IPS DF 4.7 (cell line): ENCODE measurements around the gene PIP5K1A.
A peak's percentile ranks its signal among the peaks of the same experiment; 100 is the strongest.
"Not testable (repeated sequence)": the region's sequence is repeated elsewhere in the genome, so short reads cannot be mapped to it uniquely, and the experiment has no call there.

Source experiments
- DNase-seq: peaks from one replicate; pipeline ENCODE4 v3.0.0-alpha.2; 2013; ENCODE audit warnings: low spot score; ENCODE audit errors: extremely low read depth

Gene PIP5K1A

DNA sequence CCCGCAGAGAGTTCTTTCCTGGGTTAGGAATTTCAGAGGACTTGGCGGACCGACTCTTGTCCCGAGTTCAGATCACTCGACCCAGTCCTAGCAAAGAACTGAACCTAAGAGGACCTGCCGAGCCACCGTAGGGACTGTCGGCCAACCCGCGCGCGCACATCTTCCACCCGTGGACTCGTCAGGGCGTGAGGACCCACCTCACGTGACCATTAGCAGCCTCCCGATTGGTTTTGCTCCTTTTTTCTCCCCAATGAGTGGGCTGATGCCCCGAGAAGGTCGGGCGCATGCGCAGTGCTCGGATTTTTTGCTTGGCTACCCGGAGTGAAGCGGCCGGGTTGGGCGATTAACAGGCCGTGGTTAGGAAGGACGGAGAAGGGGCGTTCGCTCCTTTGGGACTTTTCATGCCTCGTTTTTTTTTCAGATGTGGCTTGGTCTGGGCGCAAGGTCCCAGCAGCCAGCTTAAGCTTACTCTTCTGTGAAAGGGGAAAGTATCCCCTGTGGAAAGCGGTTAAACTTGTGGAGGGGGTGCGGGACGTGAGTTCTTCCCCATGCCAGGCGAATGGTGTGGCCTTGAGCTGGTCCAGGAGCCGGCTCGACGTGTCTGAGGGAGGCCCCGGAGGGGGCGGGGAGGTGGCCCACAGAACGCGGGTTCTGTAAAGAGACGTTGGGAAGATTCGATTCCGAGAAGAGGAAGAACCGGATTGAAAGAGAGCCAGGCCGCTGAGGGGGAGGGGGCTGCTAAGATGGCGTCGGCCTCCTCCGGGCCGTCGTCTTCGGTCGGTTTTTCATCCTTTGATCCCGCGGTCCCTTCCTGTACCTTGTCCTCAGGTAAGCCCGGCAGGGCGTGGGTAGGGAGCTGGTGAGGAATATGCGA lies at the start of gene PIP5K1A:
TSS of gene PIP5K1A (plus strand) at position 299 of the 874 bp plus-strand sequence. CDS start at position 744, 445 bp downstream.
- DNase-seq: peak; percentile 86

DNA sequence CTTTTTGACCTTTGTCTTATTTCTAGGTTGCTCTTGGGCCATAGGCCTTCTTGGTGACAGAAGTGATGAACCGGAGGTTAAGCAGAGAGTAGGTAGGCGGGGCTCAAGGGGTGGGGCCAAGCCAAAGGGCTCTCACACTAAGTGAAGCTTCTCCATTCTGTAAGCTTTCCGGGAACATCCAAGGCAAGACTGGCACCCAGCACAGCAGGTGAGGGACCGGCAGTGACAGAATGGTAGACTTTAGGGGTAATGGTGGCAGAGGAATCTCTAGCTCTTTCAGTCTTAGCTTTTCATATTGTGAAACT lies 41.9 kb upstream of the PIP5K1A start, which contains the start of gene TNFAIP8L2:
TSS of gene TNFAIP8L2 (plus strand) at position 135 of the 305 bp plus-strand sequence. CDS start 2,049 bp downstream, outside the sequence.
- no peak for DNase-seq

- no peak for DNase-seq
Observed at GRCh38 chr1:151157067-151157531, 41.3 kb upstream of the PIP5K1A start.

DNA sequence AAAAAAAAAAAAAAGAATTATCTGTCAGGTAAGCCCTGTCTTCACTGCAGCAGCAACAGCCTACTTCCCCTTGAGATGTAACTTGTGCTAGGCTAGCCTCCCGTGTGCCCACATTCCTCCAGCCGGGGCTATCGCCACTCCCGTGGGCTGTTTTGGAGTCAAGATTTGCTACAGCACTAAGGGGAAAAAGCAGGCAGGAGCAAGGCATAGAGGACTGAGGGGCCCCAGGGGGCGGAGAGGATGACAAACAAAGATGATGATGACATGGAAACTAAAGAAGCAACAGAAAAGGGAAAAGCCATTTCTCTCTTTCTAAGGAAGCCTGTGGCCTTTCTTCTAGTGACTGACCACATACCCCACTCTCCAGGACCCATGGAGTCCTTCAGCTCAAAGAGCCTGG lies 40.0 kb upstream of the PIP5K1A start:
- no peak for DNase-seq

- no peak for DNase-seq
Observed at GRCh38 chr1:151158751-151159251, 39.6 kb upstream of the PIP5K1A start.

DNA sequence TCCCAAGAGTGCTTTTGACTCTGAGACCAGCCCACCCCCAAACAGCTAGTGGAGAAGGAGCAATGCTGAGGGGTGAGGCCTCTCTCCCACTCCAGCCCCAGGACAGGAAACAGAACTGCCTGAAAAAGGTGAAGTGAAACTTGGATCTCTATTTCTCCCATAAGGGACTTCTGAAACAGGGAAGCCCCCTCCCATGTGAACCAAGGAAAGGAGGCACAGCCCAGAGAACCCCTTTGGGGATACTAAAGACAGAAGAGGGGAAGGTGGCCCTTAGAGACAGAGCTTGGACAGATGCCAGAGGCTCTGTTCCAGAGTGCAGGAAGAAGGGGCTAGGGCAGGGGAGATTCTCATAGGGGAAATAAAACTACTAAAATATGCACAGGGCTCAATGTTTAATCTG lies 39.0 kb upstream of the PIP5K1A start:
- DNase-seq: no peak

DNA sequence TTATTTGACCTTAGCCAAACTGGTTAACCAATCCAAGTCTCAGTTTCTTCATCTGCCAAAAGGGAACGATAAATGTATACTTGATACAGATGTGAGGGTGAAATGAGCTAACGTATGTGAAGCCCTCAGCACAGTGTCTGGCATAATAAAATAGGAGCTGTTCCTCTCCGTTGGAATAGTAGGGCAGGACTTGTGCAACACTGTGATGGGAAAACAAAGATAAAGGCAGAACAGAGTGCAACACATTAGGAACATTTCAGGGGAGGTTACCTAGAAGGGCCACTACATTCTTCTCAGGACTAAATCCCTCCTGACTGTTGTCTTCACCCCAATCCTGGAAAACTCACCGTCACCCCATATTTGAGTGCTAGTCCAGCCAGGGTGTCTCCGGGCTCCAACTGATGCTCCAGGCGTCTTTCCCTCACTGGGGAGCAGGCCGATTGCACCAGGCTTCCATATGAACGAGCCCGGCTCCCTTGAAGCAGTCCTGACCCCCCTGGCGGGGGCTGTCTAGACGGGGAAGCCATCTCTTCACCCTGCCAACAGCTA lies 33.5 kb upstream of the PIP5K1A start:
- DNase-seq: no peak

- no peak for DNase-seq
Observed at GRCh38 chr1:151165281-151165737, 33.0 kb upstream of the PIP5K1A start.

GRCh38 chr1:151165738-151166504 lies 32.4 kb upstream of the PIP5K1A start, which contains the start of the genes LYSMD1 and SCNM1:
TSS of gene LYSMD1 (minus strand) at chr1:151165902. CDS start at chr1:151165258, 644 bp downstream.
TSS of gene SCNM1 (plus strand) at chr1:151166144. CDS start at chr1:151166153, 9 bp downstream.
- DNase-seq: peak; percentile 95

- no peak for DNase-seq
Observed at GRCh38 chr1:151166505-151166956, 31.8 kb upstream of the PIP5K1A start.

- DNase-seq: no peak
Observed at GRCh38 chr1:151167116-151167515, 31.2 kb upstream of the PIP5K1A start.

DNA sequence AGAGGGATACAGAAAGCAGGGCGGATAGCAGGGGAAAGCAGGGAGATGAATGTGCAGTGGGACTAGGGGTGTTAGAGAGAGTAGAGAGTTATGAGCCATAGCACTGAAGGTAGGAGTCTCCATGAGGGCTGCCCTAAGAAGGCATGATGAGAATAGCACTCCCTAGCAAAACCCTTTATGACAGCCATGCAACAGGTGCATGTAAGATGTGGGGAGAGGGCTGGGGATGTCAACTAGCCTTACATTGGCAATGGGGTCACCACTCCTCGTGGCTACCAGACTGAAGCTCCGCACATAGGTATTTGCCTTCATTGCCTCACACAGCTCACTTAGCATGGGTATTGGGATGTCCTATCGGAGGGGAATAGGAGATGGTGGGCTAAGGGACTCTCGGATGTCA lies 27.2 kb upstream of the PIP5K1A start:
- no peak for DNase-seq

DNA sequence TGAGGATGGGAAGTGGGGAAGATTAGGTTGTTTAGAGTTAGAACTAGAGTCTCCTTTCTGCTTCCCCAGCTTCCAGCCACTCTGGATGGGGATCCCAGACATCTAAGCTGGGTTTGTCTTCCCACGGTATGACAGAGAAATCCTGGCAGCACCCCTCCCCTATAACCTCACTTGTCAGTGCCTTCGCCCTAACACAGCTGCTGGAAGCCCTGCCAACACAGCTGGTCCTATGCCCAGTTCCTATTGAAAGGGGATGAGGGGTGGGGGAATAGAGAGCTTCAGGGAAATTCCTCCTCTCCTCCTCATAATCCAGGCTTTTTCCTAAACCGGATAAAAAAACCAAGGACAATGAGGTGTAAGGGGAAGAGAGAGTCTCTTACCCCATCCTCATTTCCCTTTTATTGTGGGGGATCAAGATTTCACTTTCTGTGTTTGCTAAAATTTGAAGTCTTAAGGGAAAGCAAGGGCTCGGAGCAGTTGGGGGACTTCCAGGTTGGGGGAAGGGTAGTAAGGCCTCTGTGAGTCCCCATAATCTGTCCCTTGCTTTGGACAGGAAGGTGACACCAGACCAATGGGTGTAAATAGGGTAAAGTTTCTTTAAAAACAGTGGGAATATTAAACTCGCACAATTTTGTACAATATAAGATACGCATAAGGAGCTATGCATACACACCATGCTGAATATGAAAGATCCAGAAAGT lies 23.2 kb upstream of the PIP5K1A start:
- DNase-seq: no peak

DNA sequence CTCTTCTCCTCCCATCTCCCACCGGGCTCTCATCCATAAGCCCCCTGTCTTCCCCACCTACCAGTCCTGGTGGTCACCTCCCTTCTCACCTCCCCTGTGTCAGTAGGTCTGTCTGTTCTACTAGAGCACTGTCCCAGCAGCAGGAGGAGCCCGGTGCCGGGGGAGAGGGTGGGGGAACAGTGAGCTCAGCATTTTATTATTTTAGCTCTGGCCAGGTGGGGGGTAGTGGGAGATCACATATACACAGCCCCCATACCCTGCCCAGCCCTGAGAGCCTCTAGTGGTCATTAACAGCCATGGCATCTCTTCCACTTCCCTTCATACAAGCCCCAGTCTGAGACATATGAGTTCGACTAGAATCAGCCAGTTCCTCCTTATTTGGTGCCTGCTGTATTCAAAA lies 22.5 kb upstream of the PIP5K1A start, which contains the start of gene TMOD4:
TSS of gene TMOD4 (minus strand) at position 119 of the 400 bp plus-strand sequence. CDS start 1,106 bp downstream, outside the sequence.
- DNase-seq: no peak

DNA sequence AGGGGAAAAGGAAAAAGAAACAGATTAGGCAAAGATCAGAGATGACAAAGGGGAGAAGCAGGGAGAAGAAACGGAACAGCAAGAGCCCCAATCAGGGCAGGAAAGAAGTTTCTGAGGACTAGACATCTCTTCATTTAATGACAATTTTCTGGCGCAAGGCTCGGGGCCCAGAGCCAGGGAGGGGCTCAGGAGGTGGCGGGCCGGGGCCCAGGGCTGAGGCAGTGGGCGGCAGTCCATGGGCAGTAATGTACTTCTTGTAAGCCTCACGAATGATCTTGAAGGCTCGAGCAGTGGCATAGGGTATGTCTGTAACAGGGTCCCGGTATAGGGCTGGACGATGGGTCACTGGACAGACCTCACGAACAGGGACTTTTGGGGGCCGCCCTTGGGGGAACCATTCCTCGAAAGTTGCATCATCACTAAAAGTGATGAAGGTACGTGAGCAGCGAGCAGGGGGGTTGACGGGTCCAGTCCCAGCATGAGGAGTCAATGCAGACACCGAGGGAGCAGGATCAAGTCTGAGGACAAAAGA lies 21.8 kb upstream of the PIP5K1A start:
- no peak for DNase-seq

DNA sequence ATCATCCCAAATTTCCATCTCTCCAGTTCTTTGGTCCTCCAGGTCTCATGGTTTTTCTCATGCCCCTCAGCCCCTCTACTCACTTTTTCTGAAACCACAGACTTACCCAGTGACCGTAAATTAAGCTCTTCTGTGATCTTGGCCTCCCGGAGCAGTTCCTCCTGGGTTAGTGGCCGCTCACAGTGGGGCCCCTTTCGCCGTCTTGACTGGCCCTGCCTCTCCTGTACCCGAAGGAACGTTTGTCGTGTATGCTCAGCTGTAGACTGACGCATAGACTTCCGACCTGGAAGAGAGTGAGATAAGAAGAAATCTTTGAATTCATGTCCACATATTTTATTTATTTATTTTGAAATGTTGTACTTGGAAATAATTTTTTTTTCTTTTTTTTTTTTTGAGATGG lies 14.1 kb upstream of the PIP5K1A start:
- DNase-seq: no peak

GRCh38 chr1:151187205-151187604 lies 11.1 kb upstream of the PIP5K1A start:
- DNase-seq: no peak

DNA sequence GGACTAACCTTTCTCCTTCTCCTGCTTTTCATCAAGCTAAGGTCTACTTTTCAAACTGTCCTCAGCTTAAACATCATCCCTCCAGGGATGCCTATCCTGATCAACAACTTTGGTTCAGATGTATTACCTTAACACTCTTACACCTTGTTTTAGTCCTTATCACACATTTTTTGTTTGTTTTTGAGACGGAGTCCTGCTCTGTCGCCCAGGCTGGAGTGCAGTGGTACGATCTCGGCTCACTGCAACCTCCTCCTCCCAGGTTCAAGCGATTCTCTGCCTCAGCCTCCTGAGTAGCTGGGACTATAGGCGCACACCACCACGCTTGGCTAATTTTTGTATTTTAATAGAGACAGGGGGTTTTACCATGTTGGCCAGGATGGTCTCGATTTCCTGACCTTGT lies 9.7 kb upstream of the PIP5K1A start:
- not testable (repeated sequence) for DNase-seq

GRCh38 chr1:151189637-151190445 lies 8.5 kb upstream of the PIP5K1A start, which contains the start of gene VPS72:
TSS of gene VPS72 (minus strand) at chr1:151190197. CDS start at chr1:151190121, 76 bp downstream.
- no peak for DNase-seq
